Islet of Langerhans (tissue), 1 donor: ENCODE results near the gene BGN.

Experiments used
- FAIRE-seq: peaks from one replicate; lab custom pipeline; 2011; peaks lifted over from hg19 to GRCh38; lab: Jason Lieb, UNC

Gene BGN

DNA sequence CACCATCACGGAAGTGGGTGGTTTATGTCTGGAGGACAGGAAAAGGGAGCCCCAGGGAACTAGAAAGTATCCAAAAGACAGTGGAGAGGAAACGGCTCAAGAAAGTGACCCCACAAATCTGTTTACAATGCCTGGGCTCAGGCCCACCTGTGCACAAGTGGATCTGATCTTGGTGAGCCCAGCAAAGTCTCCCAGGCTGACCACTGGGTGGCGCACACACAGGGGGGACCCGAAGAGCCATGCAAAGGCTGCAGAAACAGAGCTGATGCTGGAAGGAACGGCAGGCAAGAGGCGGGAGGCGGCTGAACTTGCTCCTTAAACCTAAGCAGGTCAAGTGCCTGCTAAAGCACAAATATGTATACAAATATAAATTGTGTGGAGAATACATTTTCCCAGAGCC is 34.0 kb upstream of the BGN start:
- FAIRE-seq, result no peak

DNA sequence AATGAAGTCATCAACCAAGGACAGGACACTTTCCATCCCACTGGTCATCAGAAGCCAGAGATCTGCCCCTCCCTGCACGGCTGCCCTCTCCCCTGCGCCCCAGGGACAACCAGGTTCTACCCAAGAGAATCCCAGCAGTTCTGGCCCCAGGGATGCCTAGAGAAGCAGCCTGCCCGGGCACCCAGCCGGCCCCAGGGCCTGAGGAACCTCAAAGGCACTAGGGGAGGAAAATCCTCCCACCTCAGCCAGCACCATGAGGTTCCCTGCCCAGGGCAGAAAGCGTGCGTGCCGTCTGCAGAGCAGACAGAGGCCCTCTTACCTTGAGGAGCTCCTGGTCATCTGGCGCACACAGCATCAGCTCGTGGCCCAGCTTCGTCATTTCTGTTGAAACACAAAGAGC is 32.5 kb upstream of the BGN start:
- FAIRE-seq, result no peak

DNA sequence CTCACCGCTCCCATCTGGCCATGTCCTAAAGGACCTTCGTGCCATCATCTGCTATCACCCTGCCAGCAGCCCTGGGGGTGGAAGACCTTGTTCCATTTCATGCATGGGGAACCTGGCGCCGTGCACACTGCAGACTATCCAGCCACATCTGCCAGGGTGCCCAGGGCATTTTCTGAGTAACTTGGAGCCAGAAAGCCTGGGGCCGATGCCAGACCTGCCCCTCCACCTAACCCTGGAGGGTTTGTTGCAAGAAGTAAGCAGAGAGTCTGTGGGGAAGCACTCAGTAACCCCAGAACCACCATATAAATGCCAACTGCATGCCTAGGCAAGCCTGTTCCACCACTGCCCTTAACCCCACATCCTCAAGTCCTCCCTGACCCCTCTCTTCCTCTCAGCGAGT is 31.7 kb upstream of the BGN start:
- no peak for FAIRE-seq

DNA sequence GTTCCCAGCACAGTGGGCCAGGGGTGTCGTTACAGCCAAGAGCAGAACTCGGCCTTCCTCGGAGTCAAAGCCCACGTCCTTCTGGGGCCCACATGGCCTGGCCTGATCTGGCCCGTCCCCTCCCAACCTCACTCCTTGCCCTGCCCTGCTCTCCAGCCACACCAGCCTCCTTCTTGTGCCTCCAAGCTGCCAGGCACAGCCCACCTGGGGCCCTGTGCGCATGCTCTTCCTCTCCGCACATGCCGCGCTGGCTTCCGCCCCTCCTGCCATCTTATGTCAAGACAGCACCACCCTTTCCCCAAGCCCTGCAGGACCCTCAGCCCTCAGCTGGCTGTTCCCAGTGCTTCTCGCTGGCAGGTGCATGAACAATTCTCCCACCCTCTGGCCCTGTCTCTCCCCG is 31.2 kb upstream of the BGN start:
- no peak for FAIRE-seq

DNA sequence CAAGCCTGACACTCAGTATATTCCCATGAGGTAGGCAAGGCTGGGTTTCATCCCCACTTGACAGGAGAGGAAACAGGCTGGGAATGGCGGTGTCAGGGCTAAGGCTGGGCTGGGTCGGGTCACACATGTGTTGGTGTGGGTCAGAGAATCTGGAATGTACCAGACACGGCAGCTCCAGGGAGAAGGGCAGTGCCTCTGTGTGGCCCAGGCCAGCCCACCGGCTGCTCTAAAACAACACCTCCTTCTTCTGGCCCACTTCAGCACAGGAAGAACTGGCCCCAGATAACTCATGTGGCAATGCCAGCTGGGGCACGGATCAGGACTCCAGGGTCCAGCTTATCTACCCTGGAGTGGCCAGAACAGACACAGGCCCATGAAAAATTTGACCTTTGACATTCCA is 30.7 kb upstream of the BGN start:
- FAIRE-seq, result no peak

DNA sequence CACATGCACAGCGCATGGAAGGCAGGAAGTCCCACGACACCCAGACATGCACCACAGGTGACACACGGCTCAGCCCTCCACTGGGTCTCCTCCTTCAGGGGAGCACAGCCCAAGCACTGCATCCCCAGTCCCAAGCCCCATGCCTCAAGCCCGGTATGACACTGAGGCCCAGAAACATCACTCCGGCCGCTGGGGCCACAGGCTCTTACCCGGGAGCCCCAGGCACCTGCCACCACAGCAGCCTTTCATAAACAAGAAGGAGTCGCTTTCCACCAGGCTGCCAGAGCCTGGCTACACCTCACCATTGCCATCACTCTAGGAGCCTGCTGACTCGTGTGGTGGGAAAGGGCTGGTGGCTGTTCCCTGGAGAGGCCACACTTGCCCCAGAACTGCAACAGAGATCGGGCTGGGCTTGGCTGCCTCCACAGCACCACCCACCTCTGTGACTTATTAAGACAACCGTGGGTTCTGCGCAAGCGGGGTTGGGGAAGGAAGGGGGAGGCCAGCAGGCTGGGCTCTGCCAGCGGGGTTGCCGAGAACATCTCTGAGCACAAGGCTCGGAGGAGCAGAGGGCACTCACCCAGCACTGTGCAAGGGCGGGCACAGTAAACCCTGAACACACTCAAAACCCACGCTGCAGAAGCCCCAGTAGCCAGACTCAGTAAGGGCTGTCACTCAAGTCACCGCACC is 28.9 kb upstream of the BGN start:
- FAIRE-seq, result no peak

DNA sequence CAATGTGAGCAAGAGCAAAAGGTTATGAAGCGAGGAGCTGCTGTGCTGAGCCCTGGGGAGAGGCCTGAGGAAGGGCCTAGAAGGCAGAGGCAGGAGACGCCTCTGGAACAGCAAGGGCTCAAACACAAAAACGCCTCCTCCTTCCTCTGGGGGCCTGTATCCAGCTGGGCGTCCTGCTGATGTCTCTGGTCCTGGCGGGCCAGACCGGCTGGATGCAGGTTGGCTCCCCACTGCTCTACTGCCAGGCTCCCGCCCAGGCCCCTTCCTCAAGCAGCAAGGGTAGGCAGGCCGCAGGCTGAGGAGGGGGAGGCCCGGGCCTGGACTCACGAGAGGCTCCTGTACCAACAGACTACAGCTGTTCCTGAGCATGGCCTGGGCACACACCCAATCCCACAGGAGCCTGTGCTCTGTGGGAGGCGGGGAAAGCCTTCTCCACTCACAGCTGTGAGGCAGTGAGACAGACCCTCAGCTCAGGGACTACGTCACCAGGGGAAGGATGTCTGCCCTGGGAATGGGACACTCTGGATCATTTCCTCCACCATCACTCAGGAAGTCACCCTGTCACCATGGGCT is 26.7 kb upstream of the BGN start:
- FAIRE-seq, result no peak

DNA sequence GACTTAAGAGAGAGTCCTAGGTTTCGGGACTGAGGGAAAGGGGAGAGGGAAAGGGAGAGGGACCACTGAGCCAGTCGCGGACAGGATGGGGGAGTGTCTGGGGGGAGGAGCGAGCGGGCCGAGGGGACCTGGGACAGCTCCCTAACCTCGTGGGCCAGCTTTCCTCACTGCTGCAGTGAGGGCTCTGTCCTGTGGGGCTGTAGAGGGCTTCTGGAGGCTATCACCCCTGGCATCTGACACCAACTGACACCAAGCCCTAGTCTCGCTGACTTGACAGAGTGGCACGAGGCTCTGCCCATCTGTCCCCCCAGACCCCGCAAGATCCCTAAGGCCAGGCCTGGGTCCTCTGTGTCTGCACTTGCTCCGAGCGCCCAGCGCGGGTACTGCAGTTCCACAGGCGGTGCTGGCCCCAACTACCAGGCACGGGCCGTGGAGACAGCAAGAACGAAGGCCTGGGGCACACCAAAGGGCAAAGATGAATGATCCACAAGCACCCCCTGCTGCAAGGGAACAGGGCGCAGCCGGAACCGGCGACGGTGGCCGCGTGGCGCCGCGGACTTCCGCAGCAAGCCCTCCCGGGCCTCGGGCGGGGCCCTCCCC is 24.9 kb upstream of the BGN start:
- FAIRE-seq, result no peak

DNA sequence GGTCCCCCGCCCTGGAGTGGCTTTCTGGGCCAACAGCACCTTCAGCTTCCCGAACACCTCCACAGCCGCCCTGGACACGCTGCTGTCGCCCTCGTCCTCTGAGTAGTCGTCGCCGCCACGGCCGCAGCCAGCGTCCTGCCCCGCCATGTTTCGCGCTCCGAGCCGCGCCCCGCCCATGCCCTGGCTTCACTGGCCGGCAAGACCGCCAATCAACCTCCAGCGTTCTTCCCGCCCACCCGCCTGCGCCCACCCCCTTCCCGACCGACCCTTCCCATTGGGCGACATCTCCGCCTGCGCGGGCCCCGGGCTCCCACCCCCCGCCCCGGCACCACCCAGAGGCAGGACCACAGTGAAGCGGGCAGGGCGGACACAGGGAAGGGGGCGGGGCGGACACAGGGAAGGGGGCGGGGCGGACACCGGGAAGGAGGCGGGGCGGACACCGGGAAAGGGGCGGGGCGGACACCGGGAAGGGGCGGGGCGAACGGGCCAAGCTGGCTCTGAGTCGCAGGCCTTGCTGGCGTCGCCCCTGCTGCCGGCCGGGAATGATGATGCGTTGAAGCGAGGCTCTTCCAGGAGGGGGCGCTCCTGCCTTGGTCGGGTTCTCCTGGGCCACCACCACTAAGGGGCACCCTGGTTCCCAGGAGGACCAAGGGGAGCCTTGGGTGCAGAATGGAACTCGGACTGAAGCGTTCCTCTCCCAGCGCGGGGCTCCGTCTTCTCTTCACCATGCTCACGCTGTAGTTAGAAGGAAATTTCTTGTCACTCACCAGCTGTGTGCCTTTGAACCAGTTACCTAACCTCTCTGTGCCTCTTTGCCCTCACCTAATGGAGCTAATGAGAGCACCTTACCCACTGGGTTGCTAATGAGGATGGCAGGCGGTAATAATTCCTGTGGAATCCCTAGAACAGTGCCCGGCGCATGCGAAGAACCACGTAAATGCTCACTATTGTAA is 24.1 kb upstream of the BGN start, which contains the start of gene HAUS7:
Gene HAUS7, minus strand, starts transcription at position 166 of the 953 bp plus-strand sequence. Its CDS starts 19 bp downstream, at position 147.
- no peak for FAIRE-seq

DNA sequence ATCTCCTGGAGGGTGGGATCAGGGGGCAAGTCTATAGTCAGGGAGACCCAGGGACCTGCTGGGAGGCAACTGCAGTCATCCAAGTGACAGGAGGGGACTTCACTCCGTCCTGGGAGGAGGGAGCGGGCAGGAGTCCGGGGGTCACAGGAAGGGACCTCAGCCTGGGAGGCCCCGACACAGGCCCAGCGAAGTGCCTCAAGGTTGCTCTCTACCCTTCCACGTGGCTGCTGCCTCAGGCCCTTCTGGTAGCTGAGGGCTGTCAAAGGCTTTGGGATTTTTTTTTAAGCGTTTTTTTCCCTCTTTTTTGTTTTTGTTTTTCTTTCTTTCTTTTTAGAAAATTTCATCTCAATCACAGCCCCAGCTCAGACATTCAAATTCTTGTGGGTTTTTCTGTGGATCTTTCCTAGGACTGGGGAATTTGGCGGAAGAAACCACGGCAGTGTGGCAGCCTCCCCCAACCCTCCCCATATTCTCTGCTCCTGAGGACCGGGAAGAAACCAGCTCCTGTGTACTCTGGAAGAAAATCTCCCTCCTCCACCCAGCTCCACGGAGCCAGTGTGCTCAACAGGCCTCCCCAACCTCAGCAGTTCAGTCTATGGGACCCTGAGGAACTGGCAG is 23.0 kb upstream of the BGN start:
- no peak for FAIRE-seq

DNA sequence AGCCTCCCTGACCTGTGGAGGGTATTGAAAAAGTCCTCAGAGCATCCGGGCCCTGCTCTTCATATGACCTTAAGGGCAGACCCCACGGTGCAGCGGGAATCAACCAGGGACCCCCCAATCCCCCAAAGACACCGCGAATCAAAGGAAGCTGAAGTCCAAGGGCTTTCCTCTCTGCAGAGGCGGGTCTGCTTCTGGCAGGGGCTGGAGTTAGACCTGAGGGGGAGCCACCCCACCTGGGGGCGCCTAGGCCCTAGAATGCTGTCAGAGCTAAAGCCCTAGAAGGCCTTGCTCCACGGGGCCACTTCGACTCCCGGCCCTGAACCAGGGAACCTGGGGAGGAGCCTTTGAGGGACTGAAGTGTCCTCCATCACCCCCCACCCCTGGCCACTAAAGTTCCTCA is 21.7 kb upstream of the BGN start:
- FAIRE-seq, result no peak

DNA sequence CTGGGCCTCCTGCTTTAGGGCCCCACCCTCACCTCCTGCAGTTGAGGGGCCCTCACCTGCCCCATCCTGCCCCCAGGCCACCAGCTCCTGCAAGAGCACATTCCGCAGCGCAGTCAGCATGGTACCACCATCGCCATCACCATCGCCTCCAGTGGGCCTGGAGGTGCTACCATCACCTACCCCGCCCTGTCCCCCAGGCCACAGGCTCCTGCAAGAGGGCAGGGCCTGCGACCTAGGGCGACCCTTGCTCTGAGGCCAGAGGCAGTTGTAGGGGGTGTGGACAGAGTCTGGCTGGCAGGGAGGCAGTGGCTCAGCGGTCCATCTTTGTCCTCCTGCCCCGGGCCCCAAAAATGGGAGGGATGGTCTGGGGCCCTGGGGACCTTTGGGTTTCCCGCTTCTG is 20.5 kb upstream of the BGN start:
- no peak for FAIRE-seq

DNA sequence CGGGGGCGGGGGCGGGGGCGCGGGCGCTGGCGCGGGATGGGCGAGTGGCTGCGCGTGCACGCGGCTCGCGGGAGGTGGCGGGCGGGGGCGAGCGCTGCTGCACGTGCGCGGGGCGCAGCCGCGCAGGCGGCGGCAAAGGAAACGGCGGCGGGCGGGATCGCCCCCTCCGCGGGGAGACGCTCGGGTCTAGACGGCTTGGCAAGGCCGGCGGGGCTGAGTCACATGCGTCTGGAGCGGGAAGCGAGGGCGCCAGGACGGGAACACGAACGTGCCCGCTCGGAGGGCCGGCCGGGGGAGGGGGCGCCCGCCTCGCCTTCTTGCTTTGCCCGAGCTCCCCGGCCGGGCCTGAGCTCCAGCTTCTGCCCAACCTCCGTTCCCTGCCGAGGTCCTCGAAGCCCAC is 20.1 kb upstream of the BGN start:
- FAIRE-seq, result no peak

DNA sequence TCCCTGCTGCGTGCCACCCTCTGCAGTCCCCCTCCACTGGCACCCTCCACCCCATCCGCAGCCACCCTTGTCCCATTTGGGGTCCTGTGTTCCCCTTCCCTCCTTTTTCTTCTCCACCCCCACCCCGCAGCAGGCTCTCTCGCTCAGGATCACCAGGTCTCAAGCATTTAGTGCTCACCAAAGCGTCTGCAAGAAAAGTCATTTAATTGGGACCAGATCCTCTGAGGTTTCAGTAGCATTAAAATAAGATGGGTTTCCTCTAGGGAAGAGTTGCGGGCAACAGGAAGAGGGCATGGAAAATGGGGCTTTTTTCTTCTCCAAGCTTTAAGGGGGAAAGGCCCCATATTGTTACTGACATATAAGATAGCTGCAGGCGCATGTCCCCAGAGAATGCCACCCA is 19.5 kb upstream of the BGN start:
- FAIRE-seq, result no peak

DNA sequence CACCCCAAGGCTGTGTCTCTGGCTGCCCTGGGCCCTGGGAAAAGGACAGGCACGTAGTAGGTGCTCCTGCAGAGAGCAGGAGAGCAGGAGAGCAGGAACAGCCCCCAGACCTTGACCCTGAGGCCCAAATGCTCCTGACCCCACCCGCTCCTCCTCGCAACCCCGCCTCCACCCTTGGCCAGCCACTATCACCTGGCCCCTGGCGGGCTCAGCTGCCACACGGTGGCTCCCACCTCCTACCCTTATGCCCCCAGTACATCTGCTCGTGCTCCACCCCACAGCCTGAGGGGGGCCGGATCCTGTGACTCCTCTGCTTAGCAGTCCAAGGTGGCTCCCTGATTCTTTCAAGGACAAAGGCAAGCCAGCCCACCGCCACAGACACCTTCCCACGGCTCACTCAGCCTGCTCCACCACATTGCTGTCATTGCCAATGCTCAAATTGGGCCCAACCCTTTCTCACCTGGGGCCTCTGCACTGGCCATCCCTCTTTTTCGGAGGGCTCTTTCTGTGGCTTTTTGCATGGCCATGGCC is 19.0 kb upstream of the BGN start:
- no peak for FAIRE-seq

DNA sequence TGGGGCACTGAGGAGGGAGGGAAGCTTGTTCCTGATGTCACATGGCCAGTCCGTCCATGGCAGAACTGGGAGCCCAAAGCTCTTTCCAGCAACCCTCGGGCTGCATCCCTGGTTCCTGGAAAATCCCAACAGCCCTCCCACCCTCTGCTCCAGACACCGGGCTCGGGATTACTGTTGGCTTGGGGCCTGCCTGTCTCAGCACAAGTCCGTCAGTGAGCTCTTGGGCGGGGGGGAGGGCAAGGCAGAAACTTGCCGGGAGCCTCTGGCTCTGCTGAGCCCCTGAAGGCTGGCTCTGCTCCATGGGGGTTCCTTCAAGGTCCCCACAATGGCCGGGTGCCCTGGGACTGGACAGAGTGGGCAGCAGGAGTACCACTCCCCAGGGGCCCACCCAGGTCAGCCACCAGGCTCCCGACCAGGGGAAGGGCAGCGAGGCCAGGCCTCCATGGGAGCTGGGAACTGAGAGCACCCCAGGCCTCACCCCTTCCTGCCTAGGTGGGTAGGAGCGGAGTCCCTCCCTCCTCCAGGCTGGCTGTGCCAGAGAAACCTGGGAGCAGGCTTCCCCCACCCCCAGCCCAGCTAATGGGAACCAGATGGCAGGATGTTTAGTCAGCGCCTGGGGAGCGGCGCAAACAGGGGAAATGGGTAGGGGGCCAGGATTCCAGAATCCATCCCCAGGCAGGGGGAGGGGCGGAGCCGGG is 18.0 kb upstream of the BGN start:
- FAIRE-seq, result no peak

DNA sequence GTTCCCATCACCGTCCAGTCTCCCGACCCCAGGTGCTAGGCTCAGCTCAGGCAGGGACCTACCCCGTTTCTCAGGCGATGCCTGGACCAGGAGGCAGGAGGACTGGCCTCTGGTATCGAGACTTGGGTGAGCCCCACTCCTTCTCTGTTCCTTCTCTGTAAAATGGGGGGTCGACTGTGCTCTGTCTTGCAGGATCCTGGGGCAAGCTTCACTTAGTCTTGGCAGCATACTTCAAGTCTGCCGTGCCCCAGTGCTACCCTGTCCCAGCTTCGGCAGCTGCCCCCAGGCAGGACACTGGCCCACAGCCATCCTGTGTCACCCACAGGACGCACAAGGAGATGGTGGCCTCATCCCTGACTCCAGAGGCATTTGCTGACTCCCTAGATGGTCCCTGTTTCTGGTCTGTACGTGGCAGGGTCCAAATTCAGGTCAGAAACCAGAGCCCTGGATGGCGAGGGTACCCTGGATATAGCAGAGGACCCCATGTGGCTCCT is 17.4 kb upstream of the BGN start:
- no peak for FAIRE-seq

DNA sequence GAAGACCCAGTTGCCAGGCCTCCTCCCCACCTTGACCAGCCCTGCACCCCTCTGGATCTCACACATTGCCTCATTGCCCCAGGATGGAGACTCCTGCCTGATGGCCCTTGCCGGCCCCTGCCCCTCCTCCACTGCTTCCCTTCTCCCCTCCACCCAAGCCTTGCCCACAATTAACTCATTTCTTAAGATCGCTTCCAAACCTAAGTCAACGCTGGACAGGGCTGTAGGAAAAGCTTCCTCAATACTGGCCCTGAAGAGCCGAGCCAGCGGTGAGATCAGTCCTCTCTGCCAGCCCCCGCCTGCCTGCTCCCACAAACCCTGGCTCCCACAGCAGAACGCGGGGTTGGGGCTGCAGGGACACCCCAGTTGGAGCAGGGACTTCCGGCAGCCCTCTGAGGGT is 16.9 kb upstream of the BGN start:
- FAIRE-seq, result no peak

DNA sequence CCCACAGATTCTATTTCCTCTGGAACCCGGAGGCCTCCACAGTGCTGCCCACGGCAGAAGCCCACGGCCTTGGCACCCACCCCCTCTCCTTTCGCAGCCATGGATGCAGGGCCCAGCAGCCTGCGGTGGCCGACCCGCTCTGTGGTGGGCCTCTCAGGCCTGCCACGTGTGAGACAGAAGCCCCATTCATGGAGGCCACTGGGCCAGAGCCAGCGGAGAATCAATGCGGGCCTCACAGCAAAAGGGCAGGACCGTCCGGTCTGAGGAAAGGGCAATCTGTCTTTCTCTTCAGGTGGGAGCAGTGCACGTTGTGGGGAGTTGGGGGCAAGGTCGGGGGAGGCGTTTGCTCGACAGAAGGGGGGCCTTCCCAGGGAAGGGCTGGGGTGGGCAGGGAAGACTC is 16.0 kb upstream of the BGN start:
- FAIRE-seq, result no peak

DNA sequence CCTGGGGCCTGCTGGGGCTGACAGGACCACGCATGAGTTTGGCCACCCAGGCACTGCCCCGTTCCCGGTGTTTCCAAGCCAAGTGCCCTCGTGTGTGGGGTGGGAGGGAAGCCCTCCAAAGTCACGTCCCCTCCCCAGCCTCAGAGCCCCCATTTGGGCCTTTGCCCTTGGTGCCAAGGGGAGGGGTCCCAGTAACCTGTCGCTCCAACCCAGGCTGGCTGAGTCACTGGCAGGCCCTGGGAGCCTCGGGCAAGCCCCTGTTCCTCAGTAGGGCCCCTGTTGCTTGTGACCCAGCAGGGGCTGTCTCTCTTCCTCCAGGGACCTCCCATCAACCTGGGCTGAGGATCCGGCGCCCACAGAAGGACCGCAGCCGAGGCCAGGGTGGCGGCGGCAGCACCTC is 13.7 kb upstream of the BGN start:
- FAIRE-seq, result no peak

DNA sequence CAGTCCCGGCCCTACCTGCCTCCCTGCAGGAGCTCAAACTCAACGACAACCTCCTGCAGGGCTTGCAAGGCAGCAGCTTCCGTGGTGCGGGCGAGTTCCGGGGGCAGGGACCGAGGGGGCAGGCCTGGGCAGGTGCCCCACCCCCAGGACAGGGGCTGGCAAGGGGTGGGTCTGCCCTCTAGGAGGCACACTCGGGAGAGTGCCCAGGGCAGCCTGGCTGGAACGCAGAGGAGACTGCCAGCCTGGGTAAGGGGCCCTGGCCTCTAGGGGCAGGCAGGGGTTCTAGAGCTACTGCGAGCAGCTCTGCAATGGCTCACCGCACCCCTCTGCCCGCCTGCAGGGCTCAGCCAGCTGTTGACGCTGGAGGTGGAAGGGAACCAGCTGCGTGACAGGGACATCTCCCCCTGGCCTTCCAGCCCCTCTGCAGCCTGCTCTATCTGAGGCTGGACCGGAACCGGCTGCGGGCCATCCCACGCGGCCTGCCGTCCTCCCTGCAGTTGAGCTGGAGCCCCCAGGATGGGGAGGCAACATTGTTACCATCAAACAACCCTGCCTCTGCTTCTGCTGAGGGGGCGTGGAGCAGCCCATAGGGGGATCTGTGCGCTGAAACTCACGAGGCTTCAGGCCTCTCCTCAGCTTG is 12.3 kb upstream of the BGN start:
- no peak for FAIRE-seq
